Panc1 (cell line): ENCODE measurements around the gene RBMX2.

Experiments used
- POLR2AphosphoS5 ChIP-seq: IDR thresholded peaks from 2 replicates; pipeline ENCODE4 v1.6.1; 2012; ENCODE audit warnings: mild to moderate bottlenecking, low read depth, low read length, moderate library complexity
- SIN3A ChIP-seq: IDR thresholded peaks from 2 replicates; pipeline ENCODE4 v1.6.1; 2012; ENCODE audit warnings: low read depth, mild to moderate bottlenecking, low read length, moderate library complexity, borderline replicate concordance; ENCODE audit not compliant: insufficient read depth

GRCh38 chrX:130443875-130444274 lies 42.1 kb downstream of the RBMX2 start:
- TF ChIP-seq POLR2AphosphoS5 = no peak
- TF ChIP-seq SIN3A = no peak
